K562 (cell line): ENCODE results near the gene TM4SF4. TPM values are rescaled to one million over a fixed set of nuclear protein-coding genes. Genes with fewer than 3 reads are reported as not detected.

Experiments used
- ATAC-seq: fragments of 200-7000 bp; cut with Tn5 transposase; 3 replicates; pipeline ENCODE4 v1.9.1; 2020; ENCODE audit warnings: moderate library complexity
- BruUV-seq: library from RNA; stranded (reverse); fragments of 400-500 nt; replicated peaks from 2 replicates; lab custom pipeline; 2021; lab: Mats Ljungman, UMichigan
- CTCF ChIA-PET: fragments of 300-600 bp; formaldehyde crosslinking; extraction: SDS; loops from one replicate; lab custom pipeline; 2021; ENCODE audit warnings: low intra/inter-chr PET ratio; lab: Yijun Ruan, JAX
- POLR2A ChIA-PET: fragments of 300-600, 350-650 bp; sonication (Branson Sonifier 250); formaldehyde crosslinking; extraction: SDS; loops from one replicate; lab custom pipeline; 2021; ENCODE audit warnings: antibody characterized with exemption, inconsistent platforms; lab: Yijun Ruan, JAX
- DNase-seq, 4 experiments: peaks; one replicate each; pipeline versions ENCODE4 v3.0.0 to v3.0.0-alpha.2; 2011 to 2018; ENCODE audit warnings: low spot score in 3 of 4, mixed read lengths in 3 of 4; ENCODE audit errors: extremely low read depth in 1 of 4
- FAIRE-seq: peaks from 2 replicates; lab custom pipeline; 2011; peaks lifted over from hg19 to GRCh38; lab: Jason Lieb, UNC
- H2AFZ ChIP-seq: 2 replicates; pipeline ENCODE4 v1.6.0; 2011; ENCODE audit warnings: low read depth, low read length, control low read depth, inconsistent platforms
- H3K27ac ChIP-seq: fragments of 200-600 bp; 3 replicates; pipeline ENCODE4 v1.8.0; 2011; ENCODE audit warnings: low read depth, mild to moderate bottlenecking, control low read depth, inconsistent platforms, low read length, moderate library complexity, mixed read lengths; ENCODE audit errors: extremely low read depth
- H3K27me3 ChIP-seq, 2 experiments: fragments of 300-600 bp in 1 of 2; 2 replicates in 1 of 2; 3 replicates in 1 of 2; pipeline versions ENCODE4 v1.6.0 to v1.8.0; 2011; ENCODE audit warnings: inconsistent platforms in 2 of 2, low read length in 2 of 2, mild to moderate bottlenecking in 1 of 2, mixed read lengths in 1 of 2, moderate library complexity in 1 of 2; ENCODE audit not compliant: control insufficient read depth in 2 of 2, insufficient read depth in 2 of 2
- H3K36me3 ChIP-seq: fragments of 300-600 bp; 3 replicates; pipeline ENCODE4 v1.8.0; 2011; ENCODE audit warnings: mild to moderate bottlenecking, low read length, inconsistent platforms; ENCODE audit not compliant: control insufficient read depth, insufficient read depth
- H3K4me1 ChIP-seq, 2 experiments: fragments of 200-600 bp in 1 of 2; replicated peaks in 1 of 2; 2 replicates in 1 of 2; 3 replicates in 1 of 2; pipeline versions ENCODE4 v1.5.1 to v1.8.0; 2011; ENCODE audit warnings: inconsistent platforms in 2 of 2, low read length in 2 of 2, mild to moderate bottlenecking in 1 of 2, mixed read lengths in 1 of 2, moderate library complexity in 1 of 2; ENCODE audit not compliant: control insufficient read depth in 2 of 2, insufficient read depth in 2 of 2
- H3K4me2 ChIP-seq: 2 replicates; pipeline ENCODE4 v1.6.1; 2011; ENCODE audit warnings: low read length, control low read depth, inconsistent platforms, mixed read lengths; ENCODE audit not compliant: insufficient read depth
- H3K4me3 ChIP-seq: fragments of 200-600 bp; sonication (generic), shearing (Covaris generic); 2 replicates; pipeline ENCODE4 v1.5.1; 2016; ENCODE audit warnings: control low read depth, inconsistent platforms
- H3K79me2 ChIP-seq: fragments of 200-600 bp; 3 replicates; pipeline ENCODE4 v1.8.0; 2011; ENCODE audit warnings: low read length, inconsistent platforms; ENCODE audit not compliant: control insufficient read depth, insufficient read depth
- H3K9ac ChIP-seq, 2 experiments: 2 replicates each; pipeline versions ENCODE4 v1.6.0 to v1.6.1; 2011; ENCODE audit warnings: low read depth in 2 of 2, low read length in 2 of 2, control low read depth in 1 of 2, inconsistent platforms in 1 of 2, mild to moderate bottlenecking in 1 of 2, mixed read lengths in 1 of 2; ENCODE audit not compliant: insufficient read depth in 1 of 2
- H3K9me1 ChIP-seq: one replicate; pipeline ENCODE4 v1.6.0; 2011; ENCODE audit warnings: inconsistent platforms, mild to moderate bottlenecking, low read length, moderate library complexity; ENCODE audit not compliant: control insufficient read depth, insufficient read depth
- H3K9me3 ChIP-seq: replicated peaks from 2 replicates; pipeline ENCODE4 v1.5.1; 2011; ENCODE audit warnings: low read depth, low read length, inconsistent platforms; ENCODE audit not compliant: control insufficient read depth, insufficient read depth
- H4K20me1 ChIP-seq: replicated peaks from 2 replicates; pipeline ENCODE4 v1.6.1; 2011; ENCODE audit warnings: low read length, inconsistent platforms, mixed read lengths; ENCODE audit not compliant: control insufficient read depth, insufficient read depth
- BRD4 ChIP-seq: fragments of 200-600 bp; sonication (generic); IDR thresholded peaks from 2 replicates; pipeline ENCODE4 v1.6.1; 2017; ENCODE audit warnings: inconsistent platforms
- HDAC6 ChIP-seq: IDR thresholded peaks from 2 replicates; pipeline ENCODE4 v1.6.1; 2012; ENCODE audit warnings: low read depth, mild to moderate bottlenecking, control low read depth, inconsistent platforms, low read length, moderate library complexity
- MYNN ChIP-seq, 2 experiments: sonication (generic); formaldehyde crosslinking in 1 of 2; IDR thresholded peaks; 2 replicates each; pipeline versions ENCODE4 v1.5.0 to v1.6.1; 2016 to 2020; ENCODE audit warnings: antibody characterized with exemption in 1 of 2, missing genetic modification reagents in 1 of 2
- TARDBP ChIP-seq: fragments of 450-650 bp; IDR thresholded peaks from 2 replicates; pipeline ENCODE4 v1.6.1; 2016
- WGBS: fragments of 100-300 bp; shearing (Covaris generic); methylation state at CpG from one replicate; pipeline ENCODE4 v1.1.6; 2016; ENCODE audit warnings: low coverage, mixed read lengths; ENCODE audit not compliant: insufficient coverage; ENCODE audit errors: missing lambda C conversion rate; 5-methylcytosine and 5-hydroxymethylcytosine counted together
- in situ Hi-C: fragments of 300-500 bp; cut with MboI; formaldehyde crosslinking; loops from 4 replicates; pipeline ENCODE4 v1.15.0; 2018; ENCODE audit warnings: inconsistent platforms, mixed read lengths
- intact Hi-C: fragments of 100-400 bp; cut with micrococcal nuclease; formaldehyde crosslinking; loops from 2 replicates; pipeline ENCODE4 v1.14.2; 2022
- polyA plus RNA-seq, 8 experiments: library from polyadenylated mRNA; depleted of rRNA in 4 of 8; stranded (reverse) in 5 of 8; unstranded in 3 of 8; fragments of >200 nt; fragmentation: Nextera tagmentation in 2 of 8; fragmentation: Illumina TruSeq in 1 of 8; extraction: Ambion mirVana in 2 of 8; extraction: Trizol in 1 of 8; gene quantifications; 2 replicates each; pipeline versions ENCODE4 v1.2.1 to v1.2.3, GENCODE V29; 2011 to 2014; ENCODE audit warnings: inconsistent platforms in 1 of 8, missing spikeins in 1 of 8
- total RNA-seq, 7 experiments: library from RNA; depleted of rRNA in 6 of 7; stranded (reverse); fragments of >200 nt in 6 of 7; fragmentation: Illumina TruSeq in 2 of 7; extraction: Trizol in 2 of 7; gene quantifications; 2 replicates each; pipeline versions ENCODE4 v1.2.1 to v1.2.3, GENCODE V29; 2011 to 2021; ENCODE audit warnings: low replicate concordance in 1 of 7
- TF ChIP-seq, protein P1 (sequence below), 2 experiments: fragments of 450-650 bp; conservative IDR thresholded peaks; 2 replicates each; pipeline ENCODE4 v1.6.1; 2017; ENCODE audit warnings: mild to moderate bottlenecking in 2 of 2, moderate library complexity in 2 of 2
- TF ChIP-seq, protein P2 (sequence below): IDR thresholded peaks from 2 replicates; pipeline ENCODE4 v1.6.1; 2016; ENCODE audit warnings: missing genetic modification characterization, missing compliant biosample characterization
- TF ChIP-seq, protein P3 (sequence below): sonication (generic); formaldehyde crosslinking; IDR thresholded peaks from 2 replicates; pipeline ENCODE4 v1.8.1; 2023; ENCODE audit warnings: mild to moderate bottlenecking, missing genetic modification reagents

The TM4SF4 gene
- total and polyA plus RNA-seq, 9 of the 15 experiments (the other 6 are each of a cell fraction or from before 2014, with no cell fraction given): 0.31 TPM; not detected in 8

DNA sequence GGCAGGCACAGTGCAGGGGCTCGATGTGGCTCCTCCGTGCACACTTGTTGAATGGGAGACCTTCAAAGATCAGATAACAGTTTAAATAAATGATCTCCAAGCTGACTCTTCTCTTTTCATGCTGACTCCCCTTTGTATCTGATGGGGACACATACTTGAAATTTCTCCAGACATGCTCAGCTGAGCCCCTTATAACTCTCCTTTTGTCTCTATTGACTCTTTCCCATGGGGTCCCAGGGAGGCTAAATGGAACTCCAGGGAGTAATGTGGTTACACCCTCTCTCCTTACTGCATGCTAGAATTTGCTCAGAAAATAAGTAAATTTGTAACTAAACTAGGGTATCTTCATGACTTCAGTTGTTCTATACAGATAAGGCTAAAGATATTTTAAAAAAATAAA, 48.2 kb upstream of the TM4SF4 start (continued):
- TF ChIP-seq, protein P1, sequence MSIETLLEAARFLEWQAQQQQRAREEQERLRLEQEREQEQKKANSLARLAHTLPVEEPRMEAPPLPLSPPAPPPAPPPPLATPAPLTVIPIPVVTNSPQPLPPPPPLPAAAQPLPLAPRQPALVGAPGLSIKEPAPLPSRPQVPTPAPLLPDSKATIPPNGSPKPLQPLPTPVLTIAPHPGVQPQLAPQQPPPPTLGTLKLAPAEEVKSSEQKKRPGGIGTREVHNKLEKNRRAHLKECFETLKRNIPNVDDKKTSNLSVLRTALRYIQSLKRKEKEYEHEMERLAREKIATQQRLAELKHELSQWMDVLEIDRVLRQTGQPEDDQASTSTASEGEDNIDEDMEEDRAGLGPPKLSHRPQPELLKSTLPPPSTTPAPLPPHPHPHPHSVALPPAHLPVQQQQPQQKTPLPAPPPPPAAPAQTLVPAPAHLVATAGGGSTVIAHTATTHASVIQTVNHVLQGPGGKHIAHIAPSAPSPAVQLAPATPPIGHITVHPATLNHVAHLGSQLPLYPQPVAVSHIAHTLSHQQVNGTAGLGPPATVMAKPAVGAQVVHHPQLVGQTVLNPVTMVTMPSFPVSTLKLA (conservative IDR thresholded peaks at IDR 0.05): no peak

DNA sequence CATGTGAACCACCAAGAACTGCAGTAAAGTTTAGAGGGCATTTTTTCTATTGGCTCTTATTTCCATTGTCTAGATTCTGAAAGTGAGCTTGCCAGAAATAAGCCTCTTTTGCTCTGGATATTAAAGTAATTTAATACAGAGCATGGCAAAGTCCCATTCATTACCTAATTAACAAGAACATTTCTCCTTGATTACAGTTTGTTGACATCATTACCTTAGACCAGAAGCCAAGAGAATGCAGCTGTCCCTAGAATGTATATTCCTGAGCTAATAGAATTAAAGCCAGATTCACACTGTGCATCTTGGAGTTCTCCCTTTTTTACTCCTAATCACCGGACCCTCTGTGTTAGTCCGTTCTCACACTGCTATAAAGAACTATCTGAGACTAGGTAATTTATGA, 46.4 kb upstream of the TM4SF4 start:
- in situ Hi-C loops: no loop called here
- H3K36me3 ChIP-seq: no peaks in the 10 kb centered on the region
- POLR2A ChIA-PET: no interaction called here

More for the DNA sequence above, 46.4 kb upstream of the TM4SF4 start:
- Histone ChIP-seq H3K4me3 (no peak overlapping the region), H3K4me2 (no peak overlapping the region), H3K79me2 (no peaks in the 10 kb centered on the region), H3K27me3 (peaks cover 0 to 3% of the 10 kb centered on the region in 2 experiments; a peak in 2 of 5 replicates), H3K9me1 (no peaks in the 10 kb centered on the region), H3K9ac (no peak overlapping the region), H3K9me3 (no peaks in the 10 kb centered on the region), H3K27ac (no peak overlapping the region), H4K20me1 (no peaks in the 10 kb centered on the region), H2AFZ (no peak overlapping the region), H3K4me1 (no peaks in the 10 kb centered on the region)
- CTCF ChIA-PET: no interaction called here
- BruUV-seq: no TSS peak
- ATAC-seq (no peak), FAIRE-seq (no peak), DNase-seq (no peak)
- intact Hi-C loops: no loop called here
- 0% methylated on average over 2 of the region's 2 CpGs for WGBS
- TF ChIP-seq, protein P2, sequence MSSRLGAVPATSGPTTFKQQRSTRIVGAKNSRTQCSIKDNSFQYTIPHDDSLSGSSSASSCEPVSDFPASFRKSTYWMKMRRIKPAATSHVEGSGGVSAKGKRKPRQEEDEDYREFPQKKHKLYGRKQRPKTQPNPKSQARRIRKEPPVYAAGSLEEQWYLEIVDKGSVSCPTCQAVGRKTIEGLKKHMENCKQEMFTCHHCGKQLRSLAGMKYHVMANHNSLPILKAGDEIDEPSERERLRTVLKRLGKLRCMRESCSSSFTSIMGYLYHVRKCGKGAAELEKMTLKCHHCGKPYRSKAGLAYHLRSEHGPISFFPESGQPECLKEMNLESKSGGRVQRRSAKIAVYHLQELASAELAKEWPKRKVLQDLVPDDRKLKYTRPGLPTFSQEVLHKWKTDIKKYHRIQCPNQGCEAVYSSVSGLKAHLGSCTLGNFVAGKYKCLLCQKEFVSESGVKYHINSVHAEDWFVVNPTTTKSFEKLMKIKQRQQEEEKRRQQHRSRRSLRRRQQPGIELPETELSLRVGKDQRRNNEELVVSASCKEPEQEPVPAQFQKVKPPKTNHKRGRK: no peak
- TF ChIP-seq MYNN (IDR thresholded peaks at IDR 0.05) (no peak), MYNN (CRISPR knock-in tag; IDR thresholded peaks at IDR 0.05) (no peak), BRD4 (no peak), TARDBP (no peak), HDAC6 (no peak)
- TF ChIP-seq, protein P3, sequence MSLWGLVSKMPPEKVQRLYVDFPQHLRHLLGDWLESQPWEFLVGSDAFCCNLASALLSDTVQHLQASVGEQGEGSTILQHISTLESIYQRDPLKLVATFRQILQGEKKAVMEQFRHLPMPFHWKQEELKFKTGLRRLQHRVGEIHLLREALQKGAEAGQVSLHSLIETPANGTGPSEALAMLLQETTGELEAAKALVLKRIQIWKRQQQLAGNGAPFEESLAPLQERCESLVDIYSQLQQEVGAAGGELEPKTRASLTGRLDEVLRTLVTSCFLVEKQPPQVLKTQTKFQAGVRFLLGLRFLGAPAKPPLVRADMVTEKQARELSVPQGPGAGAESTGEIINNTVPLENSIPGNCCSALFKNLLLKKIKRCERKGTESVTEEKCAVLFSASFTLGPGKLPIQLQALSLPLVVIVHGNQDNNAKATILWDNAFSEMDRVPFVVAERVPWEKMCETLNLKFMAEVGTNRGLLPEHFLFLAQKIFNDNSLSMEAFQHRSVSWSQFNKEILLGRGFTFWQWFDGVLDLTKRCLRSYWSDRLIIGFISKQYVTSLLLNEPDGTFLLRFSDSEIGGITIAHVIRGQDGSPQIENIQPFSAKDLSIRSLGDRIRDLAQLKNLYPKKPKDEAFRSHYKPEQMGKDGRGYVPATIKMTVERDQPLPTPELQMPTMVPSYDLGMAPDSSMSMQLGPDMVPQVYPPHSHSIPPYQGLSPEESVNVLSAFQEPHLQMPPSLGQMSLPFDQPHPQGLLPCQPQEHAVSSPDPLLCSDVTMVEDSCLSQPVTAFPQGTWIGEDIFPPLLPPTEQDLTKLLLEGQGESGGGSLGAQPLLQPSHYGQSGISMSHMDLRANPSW (CRISPR knock-in tag): no peak
